ENCODE data around the gene CMSS1. TPM values are rescaled to one million over a fixed set of nuclear protein-coding genes. Genes with fewer than 3 reads are reported as not detected.

Gene CMSS1
- total RNA-seq, 1 experiment from 2014 or later: 55.8 TPM

- no peaks in the 10 kb centered on the region for H3K27me3 Mint-ChIP-seq (ENCODE audit: unreplicated experiment)
- CTCF ChIA-PET: no interaction called here
- H3K4me1 Mint-ChIP-seq (ENCODE audit: low read depth, unreplicated experiment): peaks cover 31% of the 10 kb centered on the region
- H3K27ac Mint-ChIP-seq (ENCODE audit: unreplicated experiment): no peak overlapping the region
- no peaks in the 10 kb centered on the region for H3K36me3 Mint-ChIP-seq (ENCODE audit: insufficient read depth, unreplicated experiment)
- no peaks in the 10 kb centered on the region for H3K9me3 Mint-ChIP-seq (ENCODE audit: low read depth, unreplicated experiment)
- H3K4me3 Mint-ChIP-seq (ENCODE audit: low read depth, unreplicated experiment): no peak overlapping the region
- no TSS peak for BruUV-seq (replicated peaks)
- intact Hi-C loops (cut with micrococcal nuclease; ENCODE audit: unreplicated experiment): no loop called here
- TF ChIP-seq CTCF (IDR thresholded peaks at IDR 0.05; ENCODE audit: unreplicated experiment): no peak
- DNase-seq: no peak
These were observed 279.2 kb downstream of the CMSS1 start for GRCh38 chr3:100096866-100097265.

- DNase-seq: no peak
- H3K9me3 Mint-ChIP-seq (ENCODE audit: low read depth, unreplicated experiment): no peaks in the 10 kb centered on the region
- H3K4me1 Mint-ChIP-seq (ENCODE audit: low read depth, unreplicated experiment): peaks cover 38% of the 10 kb centered on the region
- H3K27ac Mint-ChIP-seq (ENCODE audit: unreplicated experiment): peak overlapping the region; percentile 40
- intact Hi-C loops (cut with micrococcal nuclease; ENCODE audit: unreplicated experiment): no loop called here
- TF ChIP-seq CTCF (IDR thresholded peaks at IDR 0.05; ENCODE audit: unreplicated experiment): no peak
- no TSS peak for BruUV-seq (replicated peaks)
- H3K36me3 Mint-ChIP-seq (ENCODE audit: insufficient read depth, unreplicated experiment): no peaks in the 10 kb centered on the region
- CTCF ChIA-PET: interaction anchor here (0.6 to 1.3 kb wide), 4 partner anchors 53 to 368 kb away, joined by 3 to 7 read pairs (median 4); no protein-coding TSS in a partner anchor
- H3K27me3 Mint-ChIP-seq (ENCODE audit: unreplicated experiment): no peaks in the 10 kb centered on the region
- H3K4me3 Mint-ChIP-seq (ENCODE audit: low read depth, unreplicated experiment): no peak overlapping the region
These were observed 280.5 kb downstream of the CMSS1 start for GRCh38 chr3:100097919-100098783.

- intact Hi-C loops (cut with micrococcal nuclease; ENCODE audit: unreplicated experiment): no loop called here
- no peak overlapping the region for H3K4me3 Mint-ChIP-seq (ENCODE audit: low read depth, unreplicated experiment)
- CTCF ChIA-PET: no interaction called here
- H3K4me1 Mint-ChIP-seq (ENCODE audit: low read depth, unreplicated experiment): peaks cover 44% of the 10 kb centered on the region
- no peak for TF ChIP-seq CTCF (IDR thresholded peaks at IDR 0.05; ENCODE audit: unreplicated experiment)
- no peaks in the 10 kb centered on the region for H3K36me3 Mint-ChIP-seq (ENCODE audit: insufficient read depth, unreplicated experiment)
- no peaks in the 10 kb centered on the region for H3K27me3 Mint-ChIP-seq (ENCODE audit: unreplicated experiment)
- no peak overlapping the region for H3K27ac Mint-ChIP-seq (ENCODE audit: unreplicated experiment)
- BruUV-seq (replicated peaks): no TSS peak
- no peaks in the 10 kb centered on the region for H3K9me3 Mint-ChIP-seq (ENCODE audit: low read depth, unreplicated experiment)
- no peak for DNase-seq
These were observed 281.1 kb downstream of the CMSS1 start for GRCh38 chr3:100098784-100099070.

GRCh38 chr3:100099621-100100020, 282.0 kb downstream of the CMSS1 start:
- no TSS peak for BruUV-seq (replicated peaks)
- no peak for DNase-seq
- intact Hi-C loops (cut with micrococcal nuclease; ENCODE audit: unreplicated experiment): no loop called here
- H3K9me3 Mint-ChIP-seq (ENCODE audit: low read depth, unreplicated experiment): no peaks in the 10 kb centered on the region
- no peaks in the 10 kb centered on the region for H3K27me3 Mint-ChIP-seq (ENCODE audit: unreplicated experiment)
- peak overlapping the region; percentile 8 for H3K27ac Mint-ChIP-seq (ENCODE audit: unreplicated experiment)
- peaks cover 47% of the 10 kb centered on the region for H3K4me1 Mint-ChIP-seq (ENCODE audit: low read depth, unreplicated experiment)
- no peak overlapping the region for H3K4me3 Mint-ChIP-seq (ENCODE audit: low read depth, unreplicated experiment)
- TF ChIP-seq CTCF (IDR thresholded peaks at IDR 0.05; ENCODE audit: unreplicated experiment): no peak
- CTCF ChIA-PET: interaction anchor here (0.5 kb wide), 1 partner anchor 9 kb away, joined by 9 read pairs; no protein-coding TSS in a partner anchor
- no peaks in the 10 kb centered on the region for H3K36me3 Mint-ChIP-seq (ENCODE audit: insufficient read depth, unreplicated experiment)

Measured in Calu3 (cell line).